Tibial nerve (tissue), 4 donors: ENCODE results near the gene YWHAB. TPM values are rescaled to one million over a fixed set of nuclear protein-coding genes. Genes with fewer than 3 reads are reported as not detected.

Experiments
- DNase-seq, 2 donors: peaks; one replicate each; pipeline ENCODE4 v3.0.0-alpha.2; 2019; ENCODE audit warnings: low spot score in 2 of 2
- H3K27ac ChIP-seq, 4 donors: fragments of 200-600 bp; sonication (generic) in 3 of 4; one replicate each; pipeline ENCODE4 v1.5.1; 2017 to 2019; ENCODE audit warnings: mild to moderate bottlenecking in 1 of 4
- H3K27me3 ChIP-seq, 2 donors: fragments of 200-600 bp; sonication (generic) in 1 of 2; one replicate each; pipeline versions ENCODE4 v1.5.1 to v1.6.0; 2017 to 2019
- H3K36me3 ChIP-seq, 3 donors: fragments of 200-600 bp; sonication (generic); one replicate each; pipeline ENCODE4 v1.5.1; 2018 to 2019
- H3K4me1 ChIP-seq, 4 donors: fragments of 200-600 bp; sonication (generic) in 3 of 4; one replicate each; pipeline ENCODE4 v1.5.1; 2017 to 2019
- H3K4me3 ChIP-seq, 4 donors: fragments of 200-600 bp; sonication (generic) in 3 of 4; one replicate each; pipeline ENCODE4 v1.5.1; 2017 to 2019; ENCODE audit warnings: mild to moderate bottlenecking in 1 of 4, moderate library complexity in 1 of 4
- H3K9me3 ChIP-seq, 4 donors: fragments of 200-600 bp; sonication (generic) in 3 of 4; one replicate each; pipeline ENCODE4 v1.5.1; 2017 to 2019
- EP300 ChIP-seq, 2 donors: sonication (generic); formaldehyde crosslinking; IDR thresholded peaks; one replicate each; pipeline ENCODE4 v1.6.1; 2017; ENCODE audit warnings: antibody characterized with exemption in 2 of 2, mild to moderate bottlenecking in 1 of 2
- POLR2A ChIP-seq, 2 donors: fragments of 450-650 bp; IDR thresholded peaks; one replicate each; pipeline ENCODE4 v1.6.1; 2017; ENCODE audit warnings: antibody characterized with exemption in 2 of 2, mild to moderate bottlenecking in 2 of 2, moderate library complexity in 2 of 2
- WGBS, 2 donors: methylation state at CpG; one replicate each; pipeline ENCODE4 v1.1.5; 2018; 5-methylcytosine and 5-hydroxymethylcytosine counted together
- total RNA-seq, 4 donors: library from RNA; depleted of rRNA; stranded (reverse); fragments of >200 nt; gene quantifications; one replicate each; pipeline ENCODE4 v1.1.0, GENCODE V29; 2016
- TF ChIP-seq, protein P1 (sequence below), 5 experiments: fragments of 200-600 bp in 3 of 5; fragments of 450-650 bp in 2 of 5; sonication (generic) in 3 of 5; IDR thresholded peaks; one replicate each; pipeline ENCODE4 v1.5.1; 2016 to 2019; ENCODE audit warnings: antibody characterized with exemption in 5 of 5, mild to moderate bottlenecking in 3 of 5, moderate library complexity in 2 of 5

The YWHAB gene
- total RNA-seq, 4 donors from 2014 or later, result 97.9 to 119 (median 98.3) TPM

DNA sequence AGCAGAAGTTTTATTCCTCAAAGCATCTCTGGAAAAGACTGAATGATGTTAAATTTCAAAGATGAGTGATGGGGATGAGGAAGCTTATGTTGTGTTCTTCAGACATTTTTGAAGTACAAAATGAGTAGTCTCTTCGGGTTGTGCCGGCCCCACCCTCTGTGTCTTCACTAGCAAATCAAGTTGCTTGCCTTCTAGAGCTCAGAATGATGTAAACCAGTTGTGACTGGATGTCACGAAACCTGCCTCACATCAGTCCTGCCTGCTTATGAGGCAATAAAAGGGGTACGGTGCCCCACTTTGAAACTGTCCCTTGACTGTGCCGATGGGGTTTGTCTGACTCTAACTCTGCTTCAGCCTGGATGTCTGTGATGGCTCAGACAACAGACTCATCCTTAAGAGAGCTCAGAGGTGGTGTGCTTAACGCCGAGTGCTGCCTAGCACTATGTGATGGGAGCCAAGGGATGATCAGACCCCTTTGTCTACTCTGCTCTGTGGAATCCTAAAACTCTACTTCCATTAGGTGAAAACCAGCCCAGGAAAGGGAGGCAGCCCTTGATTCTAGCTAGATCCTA, 55.7 kb downstream of the YWHAB start:
- H3K27me3 ChIP-seq, result no peaks in the 10 kb centered on the region
- H3K27ac ChIP-seq, result no peak overlapping the region
- DNase-seq, result no peak
- no peak overlapping the region for H3K4me3 ChIP-seq
- H3K36me3 ChIP-seq, result peaks cover 0 to 97% (median 15%) of the 10 kb centered on the region in 3 donors
- H3K9me3 ChIP-seq, result no peaks in the 10 kb centered on the region
- WGBS, 2 donors, result 83 to 84% methylated on average over 7 of the region's 7 CpGs
- no peaks in the 10 kb centered on the region for H3K4me1 ChIP-seq
- TF ChIP-seq POLR2A (IDR thresholded peaks at IDR 0.05), result no peak
- TF ChIP-seq EP300 (IDR thresholded peaks at IDR 0.05), result no peak
- TF ChIP-seq, protein P1, sequence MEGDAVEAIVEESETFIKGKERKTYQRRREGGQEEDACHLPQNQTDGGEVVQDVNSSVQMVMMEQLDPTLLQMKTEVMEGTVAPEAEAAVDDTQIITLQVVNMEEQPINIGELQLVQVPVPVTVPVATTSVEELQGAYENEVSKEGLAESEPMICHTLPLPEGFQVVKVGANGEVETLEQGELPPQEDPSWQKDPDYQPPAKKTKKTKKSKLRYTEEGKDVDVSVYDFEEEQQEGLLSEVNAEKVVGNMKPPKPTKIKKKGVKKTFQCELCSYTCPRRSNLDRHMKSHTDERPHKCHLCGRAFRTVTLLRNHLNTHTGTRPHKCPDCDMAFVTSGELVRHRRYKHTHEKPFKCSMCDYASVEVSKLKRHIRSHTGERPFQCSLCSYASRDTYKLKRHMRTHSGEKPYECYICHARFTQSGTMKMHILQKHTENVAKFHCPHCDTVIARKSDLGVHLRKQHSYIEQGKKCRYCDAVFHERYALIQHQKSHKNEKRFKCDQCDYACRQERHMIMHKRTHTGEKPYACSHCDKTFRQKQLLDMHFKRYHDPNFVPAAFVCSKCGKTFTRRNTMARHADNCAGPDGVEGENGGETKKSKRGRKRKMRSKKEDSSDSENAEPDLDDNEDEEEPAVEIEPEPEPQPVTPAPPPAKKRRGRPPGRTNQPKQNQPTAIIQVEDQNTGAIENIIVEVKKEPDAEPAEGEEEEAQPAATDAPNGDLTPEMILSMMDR (IDR thresholded peaks at IDR 0.05), result no peak

DNA sequence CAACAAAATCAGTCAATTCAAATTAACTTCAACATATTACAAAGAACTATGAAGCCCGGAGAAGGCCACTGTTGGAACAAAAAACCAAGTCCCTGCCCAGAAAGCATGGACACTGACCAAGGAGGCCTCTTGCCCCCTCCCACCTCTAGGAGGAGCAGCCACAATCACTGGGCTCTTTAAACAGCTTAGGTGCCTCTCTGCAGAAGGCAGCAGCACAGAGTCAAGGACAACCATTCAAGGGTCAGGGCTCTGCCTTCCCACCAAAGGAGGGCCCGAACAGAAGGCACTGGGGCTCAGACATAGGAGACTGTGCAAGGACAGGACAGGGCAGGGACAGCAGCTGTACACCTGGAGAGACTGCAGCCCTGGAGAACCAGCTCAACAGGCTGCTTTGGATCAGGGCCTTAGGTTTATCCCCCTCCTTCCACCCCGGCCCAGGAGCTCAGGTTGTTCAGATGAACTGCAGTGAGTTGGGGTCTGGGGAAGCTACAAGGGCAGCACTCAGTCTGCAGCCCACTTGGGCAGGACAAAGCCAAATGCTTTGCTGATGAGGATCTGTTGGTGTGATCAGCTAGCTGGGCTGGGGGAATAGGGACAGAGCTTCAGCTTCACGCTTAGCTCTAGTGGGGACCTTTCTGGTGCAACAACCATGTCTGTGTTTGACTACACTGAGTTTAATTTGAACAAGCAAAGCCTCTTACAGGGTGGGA, 56.9 kb downstream of the YWHAB start:
- H3K27me3 ChIP-seq, result no peaks in the 10 kb centered on the region
- no peak for DNase-seq
- WGBS, 2 donors, result 72 to 79% methylated on average over 4 of the region's 4 CpGs
- TF ChIP-seq, protein P1 (IDR thresholded peaks at IDR 0.05), result no peak
- no peak for TF ChIP-seq POLR2A (IDR thresholded peaks at IDR 0.05)
- TF ChIP-seq EP300 (IDR thresholded peaks at IDR 0.05), result no peak
- no peak overlapping the region for H3K27ac ChIP-seq
- H3K36me3 ChIP-seq, result peaks cover 0 to 97% (median 15%) of the 10 kb centered on the region in 3 donors
- no peaks in the 10 kb centered on the region for H3K9me3 ChIP-seq
- no peaks in the 10 kb centered on the region for H3K4me1 ChIP-seq
- no peak overlapping the region for H3K4me3 ChIP-seq

DNA sequence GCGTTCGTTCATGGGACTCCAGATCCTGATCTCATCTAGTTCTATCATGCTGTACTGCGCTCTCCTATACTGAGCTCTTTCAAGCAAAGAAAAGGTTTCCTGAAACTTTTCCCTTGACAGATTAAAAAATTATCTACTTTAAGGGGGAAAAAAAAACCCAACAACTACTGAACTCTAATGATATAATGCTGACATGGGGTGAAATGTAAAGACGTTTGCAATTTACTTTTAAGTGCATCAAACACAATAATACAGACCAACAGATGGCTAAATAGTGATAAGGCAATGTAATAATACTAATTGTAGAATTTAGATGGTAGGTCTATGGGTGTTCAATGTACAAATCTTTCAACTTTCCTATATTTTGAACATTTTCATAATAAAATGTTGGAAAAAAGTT, 58.3 kb downstream of the YWHAB start:
- no peaks in the 10 kb centered on the region for H3K27me3 ChIP-seq
- no peak for DNase-seq
- H3K9me3 ChIP-seq, result no peaks in the 10 kb centered on the region
- 84 to 90% methylated on average over 4 of the region's 4 CpGs for WGBS, 2 donors
- no peaks in the 10 kb centered on the region for H3K4me1 ChIP-seq
- no peak overlapping the region for H3K4me3 ChIP-seq
- TF ChIP-seq EP300 (IDR thresholded peaks at IDR 0.05), result no peak
- TF ChIP-seq, protein P1 (IDR thresholded peaks at IDR 0.05), result no peak
- no peak for TF ChIP-seq POLR2A (IDR thresholded peaks at IDR 0.05)
- H3K27ac ChIP-seq, result no peak overlapping the region
- peaks cover 0 to 100% (median 21%) of the 10 kb centered on the region in 3 donors for H3K36me3 ChIP-seq

DNA sequence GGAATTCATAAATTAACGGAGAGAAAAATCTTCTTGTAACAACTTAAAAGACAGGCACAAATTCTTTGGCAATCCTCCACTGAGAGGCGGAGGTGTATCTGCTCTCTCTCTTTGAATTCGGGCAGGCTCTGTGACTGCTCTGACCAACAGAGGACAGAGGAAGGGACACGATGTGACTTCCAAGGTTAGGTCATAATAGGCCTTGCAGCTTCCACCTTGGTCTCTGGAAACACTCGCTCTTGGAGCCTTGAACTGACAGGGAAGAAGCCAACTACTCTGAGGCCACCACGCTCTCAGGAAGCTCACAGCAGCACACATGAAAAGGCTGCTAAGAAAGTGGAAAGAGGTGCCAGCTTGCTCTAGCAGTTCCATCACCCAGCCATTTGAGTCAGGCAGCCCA, 59.8 kb downstream of the YWHAB start:
- Histone ChIP-seq H3K36me3 (peaks cover 0 to 100% (median 21%) of the 10 kb centered on the region in 3 donors), H3K9me3 (no peaks in the 10 kb centered on the region), H3K4me3 (no peak overlapping the region), H3K27me3 (no peaks in the 10 kb centered on the region), H3K27ac (no peak overlapping the region), H3K4me1 (no peaks in the 10 kb centered on the region)
- DNase-seq, result no peak
- TF ChIP-seq EP300 (IDR thresholded peaks at IDR 0.05) (no peak), POLR2A (IDR thresholded peaks at IDR 0.05) (no peak)
- TF ChIP-seq, protein P1 (IDR thresholded peaks at IDR 0.05), result no peak
- 84 to 87% methylated on average over 6 of the region's 6 CpGs for WGBS, 2 donors

DNA sequence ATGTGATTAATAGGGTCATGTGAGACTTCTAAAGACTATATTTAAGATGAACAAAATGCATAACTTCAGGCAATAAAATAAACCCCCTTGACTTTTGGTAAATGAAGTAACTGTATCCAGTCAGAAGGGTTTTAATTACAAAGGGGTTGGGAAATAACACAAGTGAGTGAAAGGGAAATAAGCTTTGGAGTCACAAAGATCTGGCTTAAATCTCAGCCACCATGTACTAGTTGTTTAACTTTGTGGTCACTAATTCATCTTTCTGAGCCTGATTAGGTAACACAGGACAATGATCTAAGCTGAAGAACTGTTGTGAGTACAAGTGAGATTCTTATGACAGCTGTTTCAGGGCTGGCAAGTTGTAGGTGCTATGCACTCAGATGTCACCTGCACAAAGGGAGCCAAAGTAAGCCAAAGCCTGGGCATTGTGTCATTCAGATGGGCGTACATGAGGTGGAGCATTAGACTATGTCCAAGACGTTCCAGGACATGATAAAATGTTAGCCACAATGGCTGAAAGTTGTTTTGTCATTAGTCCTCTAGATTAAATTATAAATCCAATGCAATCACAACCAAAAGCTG, 60.9 kb downstream of the YWHAB start:
- Histone ChIP-seq H3K27ac (no peak overlapping the region), H3K27me3 (no peaks in the 10 kb centered on the region), H3K4me1 (no peaks in the 10 kb centered on the region), H3K36me3 (peaks cover 0 to 100% (median 21%) of the 10 kb centered on the region in 3 donors), H3K9me3 (no peaks in the 10 kb centered on the region), H3K4me3 (no peak overlapping the region)
- no peak for TF ChIP-seq EP300 (IDR thresholded peaks at IDR 0.05)
- TF ChIP-seq POLR2A (IDR thresholded peaks at IDR 0.05), result no peak
- TF ChIP-seq, protein P1 (IDR thresholded peaks at IDR 0.05), result no peak
- no peak for DNase-seq
- WGBS, 2 donors, result 77 to 84% methylated on average over 2 of the region's 2 CpGs
